HFFc6 (cell line): Measurements from ENCODE around the gene OPA1. TPM values are rescaled to one million over a fixed set of nuclear protein-coding genes. Genes with fewer than 3 reads are reported as not detected.

ENCODE experiments used
- DNase-seq: peaks from one replicate; pipeline ENCODE4 v3.0.0-alpha.2; 2018
- H3K27ac Mint-ChIP-seq: 2 replicates; pipeline ENCODE4 v1.8.0; 2020; ENCODE audit warnings: mild to moderate bottlenecking, mixed read lengths
- H3K27me3 Mint-ChIP-seq: 2 replicates; pipeline ENCODE4 v1.8.0; 2021; ENCODE audit warnings: mild to moderate bottlenecking, moderate library complexity, mixed read lengths; ENCODE audit not compliant: insufficient read depth
- H3K36me3 Mint-ChIP-seq: 2 replicates; pipeline ENCODE4 v1.8.0; 2021; ENCODE audit warnings: low read depth, mixed read lengths
- H3K4me1 Mint-ChIP-seq: 2 replicates; pipeline ENCODE4 v1.8.0; 2020; ENCODE audit warnings: low read depth, mixed read lengths
- H3K4me3 Mint-ChIP-seq: 2 replicates; pipeline ENCODE4 v1.8.0; 2020; ENCODE audit warnings: mild to moderate bottlenecking, moderate library complexity, mixed read lengths
- H3K9me3 Mint-ChIP-seq: 2 replicates; pipeline ENCODE4 v1.8.0; 2020; ENCODE audit warnings: mild to moderate bottlenecking, mixed read lengths
- total RNA-seq, 6 experiments: library from RNA; stranded (reverse); fragmentation: NEBNext Ultra II Directional; extraction: Animal tissue kit (Norgen Biotek cat#: 25700); gene quantifications; 2 replicates in 1 of 6; 3 replicates in 5 of 6; pipeline ENCODE4 v1.2.3, GENCODE V29; 2021
- TF ChIP-seq, protein P1 (sequence below): fragments of 200-600 bp; sonication (generic); IDR thresholded peaks from 2 replicates; pipeline ENCODE4 v1.5.0; 2021; ENCODE audit warnings: antibody characterized with exemption, mild to moderate bottlenecking

The OPA1 gene
- total RNA-seq, 6 experiments from 2014 or later: 55.7 to 69.0 (median 64.9) TPM

- no peaks in the 10 kb centered on the region for H3K4me1 Mint-ChIP-seq
- H3K27me3 Mint-ChIP-seq: no peaks in the 10 kb centered on the region
- H3K36me3 Mint-ChIP-seq: 0 out of 2 replicates have a peak, but pooled peaks cover 5% of the 10 kb centered on the region
- no peak overlapping the region for H3K27ac Mint-ChIP-seq
- no peaks in the 10 kb centered on the region for H3K9me3 Mint-ChIP-seq
- DNase-seq: no peak
- no peak overlapping the region for H3K4me3 Mint-ChIP-seq
- TF ChIP-seq, protein P1, sequence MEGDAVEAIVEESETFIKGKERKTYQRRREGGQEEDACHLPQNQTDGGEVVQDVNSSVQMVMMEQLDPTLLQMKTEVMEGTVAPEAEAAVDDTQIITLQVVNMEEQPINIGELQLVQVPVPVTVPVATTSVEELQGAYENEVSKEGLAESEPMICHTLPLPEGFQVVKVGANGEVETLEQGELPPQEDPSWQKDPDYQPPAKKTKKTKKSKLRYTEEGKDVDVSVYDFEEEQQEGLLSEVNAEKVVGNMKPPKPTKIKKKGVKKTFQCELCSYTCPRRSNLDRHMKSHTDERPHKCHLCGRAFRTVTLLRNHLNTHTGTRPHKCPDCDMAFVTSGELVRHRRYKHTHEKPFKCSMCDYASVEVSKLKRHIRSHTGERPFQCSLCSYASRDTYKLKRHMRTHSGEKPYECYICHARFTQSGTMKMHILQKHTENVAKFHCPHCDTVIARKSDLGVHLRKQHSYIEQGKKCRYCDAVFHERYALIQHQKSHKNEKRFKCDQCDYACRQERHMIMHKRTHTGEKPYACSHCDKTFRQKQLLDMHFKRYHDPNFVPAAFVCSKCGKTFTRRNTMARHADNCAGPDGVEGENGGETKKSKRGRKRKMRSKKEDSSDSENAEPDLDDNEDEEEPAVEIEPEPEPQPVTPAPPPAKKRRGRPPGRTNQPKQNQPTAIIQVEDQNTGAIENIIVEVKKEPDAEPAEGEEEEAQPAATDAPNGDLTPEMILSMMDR: no peak
Measured at GRCh38 chr3:193640165-193640715, 47.2 kb downstream of the OPA1 start.

- no peak overlapping the region for H3K27ac Mint-ChIP-seq
- peaks cover 7% of the 10 kb centered on the region; the same call in 1 of the 2 replicates for H3K36me3 Mint-ChIP-seq
- DNase-seq: no peak
- no peaks in the 10 kb centered on the region for H3K27me3 Mint-ChIP-seq
- H3K9me3 Mint-ChIP-seq: no peaks in the 10 kb centered on the region
- no peak overlapping the region for H3K4me3 Mint-ChIP-seq
- TF ChIP-seq, protein P1: no peak
- no peaks in the 10 kb centered on the region for H3K4me1 Mint-ChIP-seq
Measured at GRCh38 chr3:193640728-193641439, 47.9 kb downstream of the OPA1 start.

GRCh38 chr3:193641440-193641775 is 48.4 kb downstream of the OPA1 start:
- no peaks in the 10 kb centered on the region for H3K27me3 Mint-ChIP-seq
- H3K36me3 Mint-ChIP-seq: peaks cover 9% of the 10 kb centered on the region; the same call in 1 of the 2 replicates
- no peak for DNase-seq
- no peak overlapping the region for H3K4me3 Mint-ChIP-seq
- no peaks in the 10 kb centered on the region for H3K4me1 Mint-ChIP-seq
- TF ChIP-seq, protein P1: no peak
- H3K27ac Mint-ChIP-seq: no peak overlapping the region
- no peaks in the 10 kb centered on the region for H3K9me3 Mint-ChIP-seq

DNA sequence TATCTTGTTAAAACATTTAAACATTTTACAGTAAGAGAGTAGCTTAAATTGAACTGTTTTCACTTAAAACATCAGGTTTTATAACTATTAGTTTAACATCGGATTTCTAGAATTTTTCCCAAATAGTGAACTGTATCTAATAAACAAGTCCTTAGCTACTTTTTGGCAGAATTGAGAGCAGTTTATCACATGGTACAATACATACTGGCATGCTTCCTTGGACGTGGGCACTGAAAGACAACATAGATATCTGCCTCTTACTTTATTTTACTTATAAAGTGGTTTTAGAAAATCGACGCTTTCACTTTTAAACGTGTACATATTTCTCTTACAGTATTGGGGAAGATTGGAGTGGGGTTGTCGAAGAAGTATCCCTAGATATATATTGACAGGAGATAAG is 52.8 kb downstream of the OPA1 start:
- DNase-seq: no peak
- H3K36me3 Mint-ChIP-seq: peaks cover 18% of the 10 kb centered on the region
- no peaks in the 10 kb centered on the region for H3K9me3 Mint-ChIP-seq

GRCh38 chr3:193648542-193649076 is 55.6 kb downstream of the OPA1 start:
- H3K27ac Mint-ChIP-seq: no peak overlapping the region
- H3K4me1 Mint-ChIP-seq: no peaks in the 10 kb centered on the region
- no peak overlapping the region for H3K4me3 Mint-ChIP-seq
- H3K27me3 Mint-ChIP-seq: no peaks in the 10 kb centered on the region
- TF ChIP-seq, protein P1: no peak
- no peak for DNase-seq
- H3K9me3 Mint-ChIP-seq: no peaks in the 10 kb centered on the region
- H3K36me3 Mint-ChIP-seq: peaks cover 19% of the 10 kb centered on the region

More for the DNA sequence above, 52.8 kb downstream of the OPA1 start:
- Mint-ChIP-seq H3K27me3 (no peaks in the 10 kb centered on the region), H3K27ac (no peak overlapping the region), H3K4me1 (no peaks in the 10 kb centered on the region), H3K4me3 (no peak overlapping the region)
- TF ChIP-seq, protein P1: no peak
